ENCODE results near the gene ST8SIA5. TPM values are rescaled to one million over a fixed set of nuclear protein-coding genes. Genes with fewer than 3 reads are reported as not detected.

The ST8SIA5 gene
- total and polyA plus RNA-seq, 5 donors from 2014 or later, result not detected

GRCh38 chr18:46728219-46728930 lies 28.5 kb downstream of the ST8SIA5 start:
- Mint-ChIP-seq H3K27me3 (no peaks in the 10 kb centered on the region), H3K4me1 (no peaks in the 10 kb centered on the region), H3K27ac (no peak overlapping the region), H3K9me3 (peaks cover 0 to 22% (median 2%) of the 10 kb centered on the region in 7 donors), H3K36me3 (no peaks in the 10 kb centered on the region), H3K4me3 (no peak overlapping the region)
- no peak overlapping the region for H3K27ac ChIP-seq (ENCODE audit: insufficient read depth, low read length, poor library complexity, severe bottlenecking)
- peaks cover 6 to 14% of the 10 kb centered on the region in 2 experiments for H3K9me3 ChIP-seq (ENCODE audit: control insufficient read depth in 2 of 2, low read length in 2 of 2)
- no peaks in the 10 kb centered on the region for H3K27me3 ChIP-seq (ENCODE audit: control insufficient read depth, insufficient read depth, low read length)
- no peak for ATAC-seq (ENCODE audit: low read depth in 2 of 2)
- H3K4me1 ChIP-seq (ENCODE audit: control insufficient read depth, insufficient read depth, low read length, poor library complexity, severe bottlenecking), result no peaks in the 10 kb centered on the region
- H3K36me3 ChIP-seq (ENCODE audit: control insufficient read depth, insufficient read depth, low read length), result no peaks in the 10 kb centered on the region
- DNase-seq, result no peak
- H3K4me3 ChIP-seq (ENCODE audit: low read depth, low read length), result no peak overlapping the region

- Mint-ChIP-seq H3K27ac (no peak overlapping the region), H3K27me3 (no peaks in the 10 kb centered on the region), H3K4me3 (no peak overlapping the region), H3K9me3 (peaks cover 0 to 22% (median 2%) of the 10 kb centered on the region in 7 donors), H3K36me3 (no peaks in the 10 kb centered on the region), H3K4me1 (no peaks in the 10 kb centered on the region)
- peaks cover 6 to 14% of the 10 kb centered on the region in 2 experiments for H3K9me3 ChIP-seq (ENCODE audit: control insufficient read depth in 2 of 2, low read length in 2 of 2)
- H3K4me3 ChIP-seq (ENCODE audit: low read depth, low read length), result no peak overlapping the region
- ATAC-seq (ENCODE audit: low read depth in 2 of 2) (no peak), DNase-seq (no peak)
- no peaks in the 10 kb centered on the region for H3K36me3 ChIP-seq (ENCODE audit: control insufficient read depth, insufficient read depth, low read length)
- no peak overlapping the region for H3K27ac ChIP-seq (ENCODE audit: insufficient read depth, low read length, poor library complexity, severe bottlenecking)
- H3K4me1 ChIP-seq (ENCODE audit: control insufficient read depth, insufficient read depth, low read length, poor library complexity, severe bottlenecking), result no peaks in the 10 kb centered on the region
- no peaks in the 10 kb centered on the region for H3K27me3 ChIP-seq (ENCODE audit: control insufficient read depth, insufficient read depth, low read length)
Observed at GRCh38 chr18:46727177-46727576, 29.7 kb downstream of the ST8SIA5 start.

- H3K27ac ChIP-seq (ENCODE audit: insufficient read depth, low read length, poor library complexity, severe bottlenecking), result no peak overlapping the region
- no peaks in the 10 kb centered on the region for H3K4me1 ChIP-seq (ENCODE audit: control insufficient read depth, insufficient read depth, low read length, poor library complexity, severe bottlenecking)
- Mint-ChIP-seq H3K27me3 (no peaks in the 10 kb centered on the region), H3K9me3 (peaks cover 0 to 9% (median 0%) of the 10 kb centered on the region in 7 donors), H3K4me1 (no peaks in the 10 kb centered on the region), H3K4me3 (no peak overlapping the region), H3K27ac (no peak overlapping the region), H3K36me3 (no peaks in the 10 kb centered on the region)
- H3K4me3 ChIP-seq (ENCODE audit: low read depth, low read length), result no peak overlapping the region
- no peaks in the 10 kb centered on the region for H3K27me3 ChIP-seq (ENCODE audit: control insufficient read depth, insufficient read depth, low read length)
- DNase-seq, result no peak
- no peak for ATAC-seq (ENCODE audit: low read depth in 2 of 2)
- no peaks in the 10 kb centered on the region for H3K36me3 ChIP-seq (ENCODE audit: control insufficient read depth, insufficient read depth, low read length)
- H3K9me3 ChIP-seq (ENCODE audit: control insufficient read depth in 2 of 2, low read length in 2 of 2), result peaks cover 5 to 9% of the 10 kb centered on the region in 2 experiments
Observed at GRCh38 chr18:46725310-46725709, 31.5 kb downstream of the ST8SIA5 start.

DNA sequence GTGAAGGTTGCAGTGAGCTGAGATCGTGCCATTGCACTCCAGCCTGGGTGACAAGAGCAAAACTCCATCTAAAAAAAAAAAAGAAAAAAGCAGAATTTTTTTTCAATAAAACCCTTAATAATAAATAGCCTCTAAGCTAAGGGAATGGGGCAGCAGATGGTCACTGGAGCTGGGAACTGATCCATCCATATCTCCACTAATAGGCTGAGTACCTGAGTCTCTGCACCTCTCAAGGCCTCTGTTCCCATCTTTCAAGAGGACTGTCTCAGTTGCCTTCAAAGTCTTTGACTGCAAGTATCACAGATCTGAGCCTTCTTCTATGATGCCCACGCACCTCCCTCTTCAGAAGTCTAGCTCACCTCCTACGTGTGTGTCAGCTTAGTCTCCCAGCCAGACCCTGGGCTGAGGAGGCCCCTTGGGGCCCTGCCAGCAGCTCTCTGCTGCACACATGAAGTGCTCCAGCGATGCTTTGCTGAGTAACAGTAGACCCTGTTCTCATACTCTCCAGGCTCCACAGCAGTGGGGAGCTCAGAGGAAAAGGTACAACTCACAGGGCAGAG lies 32.9 kb downstream of the ST8SIA5 start:
- Histone ChIP-seq H3K4me3 (ENCODE audit: low read depth, low read length) (no peak overlapping the region), H3K27ac (ENCODE audit: insufficient read depth, low read length, poor library complexity, severe bottlenecking) (no peak overlapping the region), H3K27me3 (ENCODE audit: control insufficient read depth, insufficient read depth, low read length) (no peaks in the 10 kb centered on the region), H3K36me3 (ENCODE audit: control insufficient read depth, insufficient read depth, low read length) (no peaks in the 10 kb centered on the region), H3K4me1 (ENCODE audit: control insufficient read depth, insufficient read depth, low read length, poor library complexity, severe bottlenecking) (no peaks in the 10 kb centered on the region), H3K9me3 (ENCODE audit: control insufficient read depth in 2 of 2, low read length in 2 of 2) (no peaks in the 10 kb centered on the region)
- Mint-ChIP-seq H3K4me1 (no peaks in the 10 kb centered on the region), H3K27me3 (no peaks in the 10 kb centered on the region), H3K9me3 (peaks cover 0 to 1% (median 0%) of the 10 kb centered on the region in 7 donors), H3K36me3 (no peaks in the 10 kb centered on the region), H3K27ac (no peak overlapping the region), H3K4me3 (no peak overlapping the region)
- no peak for ATAC-seq (ENCODE audit: low read depth in 2 of 2)
- DNase-seq, result no peak

GRCh38 chr18:46722051-46722450 lies 34.8 kb downstream of the ST8SIA5 start:
- no peaks in the 10 kb centered on the region for H3K9me3 ChIP-seq (ENCODE audit: control insufficient read depth in 2 of 2, low read length in 2 of 2)
- H3K27me3 ChIP-seq (ENCODE audit: control insufficient read depth, insufficient read depth, low read length), result no peaks in the 10 kb centered on the region
- no peaks in the 10 kb centered on the region for H3K4me1 ChIP-seq (ENCODE audit: control insufficient read depth, insufficient read depth, low read length, poor library complexity, severe bottlenecking)
- Mint-ChIP-seq H3K4me3 (no peak overlapping the region), H3K4me1 (no peaks in the 10 kb centered on the region), H3K27me3 (no peaks in the 10 kb centered on the region), H3K27ac (no peak overlapping the region), H3K36me3 (no peaks in the 10 kb centered on the region), H3K9me3 (no peaks in the 10 kb centered on the region)
- ATAC-seq (ENCODE audit: low read depth in 2 of 2) (no peak), DNase-seq (no peak)
- H3K27ac ChIP-seq (ENCODE audit: insufficient read depth, low read length, poor library complexity, severe bottlenecking), result no peak overlapping the region
- H3K4me3 ChIP-seq (ENCODE audit: low read depth, low read length), result no peak overlapping the region
- H3K36me3 ChIP-seq (ENCODE audit: control insufficient read depth, insufficient read depth, low read length), result no peaks in the 10 kb centered on the region

DNA sequence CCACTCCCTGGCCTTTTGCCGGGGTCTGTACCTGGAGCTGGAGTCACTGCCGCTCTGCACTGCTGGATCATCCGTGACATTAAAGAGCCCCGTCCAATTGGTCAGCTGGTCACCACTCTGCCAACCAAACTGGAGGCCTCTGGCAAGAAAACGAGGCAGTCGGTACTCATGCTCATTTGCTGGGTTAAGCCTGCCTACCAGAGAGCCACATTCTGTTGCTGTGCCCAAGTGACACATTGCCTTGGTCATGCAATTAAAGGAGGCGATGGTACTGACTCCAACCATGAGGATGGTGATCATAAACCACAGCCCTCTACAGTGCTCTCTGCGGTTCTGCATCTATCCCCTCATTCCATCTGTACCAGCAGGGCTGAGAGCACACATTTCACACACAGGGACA lies 35.5 kb downstream of the ST8SIA5 start:
- H3K4me1 ChIP-seq (ENCODE audit: control insufficient read depth, insufficient read depth, low read length, poor library complexity, severe bottlenecking), result no peaks in the 10 kb centered on the region
- H3K9me3 ChIP-seq (ENCODE audit: control insufficient read depth in 2 of 2, low read length in 2 of 2), result no peaks in the 10 kb centered on the region
- no peak overlapping the region for H3K27ac ChIP-seq (ENCODE audit: insufficient read depth, low read length, poor library complexity, severe bottlenecking)
- no peaks in the 10 kb centered on the region for H3K36me3 ChIP-seq (ENCODE audit: control insufficient read depth, insufficient read depth, low read length)
- Mint-ChIP-seq H3K4me3 (no peak overlapping the region), H3K4me1 (no peaks in the 10 kb centered on the region), H3K27me3 (no peaks in the 10 kb centered on the region), H3K36me3 (no peaks in the 10 kb centered on the region), H3K9me3 (peaks cover 0 to 1% (median 0%) of the 10 kb centered on the region in 7 donors), H3K27ac (no peak overlapping the region)
- no peak for DNase-seq
- no peak overlapping the region for H3K4me3 ChIP-seq (ENCODE audit: low read depth, low read length)
- no peaks in the 10 kb centered on the region for H3K27me3 ChIP-seq (ENCODE audit: control insufficient read depth, insufficient read depth, low read length)
- ATAC-seq (ENCODE audit: low read depth in 2 of 2), result no peak

DNA sequence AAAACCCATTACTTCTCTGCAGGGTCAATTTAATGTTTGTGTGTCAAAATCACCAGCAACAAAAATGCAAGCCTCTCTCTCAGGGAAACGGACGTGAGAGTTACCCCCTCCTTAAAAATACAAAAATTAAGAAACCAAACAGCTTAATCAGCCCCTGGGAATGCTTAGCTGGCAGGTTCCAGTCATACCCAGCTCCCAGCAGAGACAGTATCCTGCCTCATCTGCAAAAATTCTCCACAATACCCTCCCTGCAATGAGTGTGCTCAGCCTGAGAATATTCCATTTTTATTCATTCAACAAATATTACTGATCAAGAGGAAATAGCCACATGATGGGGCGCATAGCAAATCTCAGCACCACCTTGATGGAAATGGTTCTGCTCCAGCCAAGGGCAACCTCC lies 36.3 kb downstream of the ST8SIA5 start:
- Histone ChIP-seq H3K27me3 (ENCODE audit: control insufficient read depth, insufficient read depth, low read length) (no peaks in the 10 kb centered on the region), H3K36me3 (ENCODE audit: control insufficient read depth, insufficient read depth, low read length) (no peaks in the 10 kb centered on the region), H3K9me3 (ENCODE audit: control insufficient read depth in 2 of 2, low read length in 2 of 2) (no peaks in the 10 kb centered on the region), H3K27ac (ENCODE audit: insufficient read depth, low read length, poor library complexity, severe bottlenecking) (no peak overlapping the region), H3K4me3 (ENCODE audit: low read depth, low read length) (no peak overlapping the region), H3K4me1 (ENCODE audit: control insufficient read depth, insufficient read depth, low read length, poor library complexity, severe bottlenecking) (no peaks in the 10 kb centered on the region)
- no peaks in the 10 kb centered on the region for H3K36me3 Mint-ChIP-seq
- ATAC-seq (ENCODE audit: low read depth in 2 of 2) (no peak), DNase-seq (no peak)
- H3K27ac Mint-ChIP-seq, result no peak overlapping the region
- H3K4me3 Mint-ChIP-seq, result no peak overlapping the region
- H3K27me3 Mint-ChIP-seq, result peaks cover 4% of the 10 kb centered on the region
- no peaks in the 10 kb centered on the region for H3K4me1 Mint-ChIP-seq
- H3K9me3 Mint-ChIP-seq, result peaks cover 0 to 1% (median 0%) of the 10 kb centered on the region in 7 donors

- Mint-ChIP-seq H3K9me3 (peaks cover 0 to 1% (median 0%) of the 10 kb centered on the region in 7 donors), H3K36me3 (no peaks in the 10 kb centered on the region), H3K4me3 (no peak overlapping the region), H3K27me3 (peaks cover 4% of the 10 kb centered on the region), H3K27ac (no peak overlapping the region), H3K4me1 (peaks cover 0 to 2% (median 0%) of the 10 kb centered on the region in 4 donors)
- Histone ChIP-seq H3K36me3 (ENCODE audit: control insufficient read depth, insufficient read depth, low read length) (no peaks in the 10 kb centered on the region), H3K4me3 (ENCODE audit: low read depth, low read length) (no peak overlapping the region), H3K4me1 (ENCODE audit: control insufficient read depth, insufficient read depth, low read length, poor library complexity, severe bottlenecking) (no peaks in the 10 kb centered on the region), H3K27me3 (ENCODE audit: control insufficient read depth, insufficient read depth, low read length) (no peaks in the 10 kb centered on the region), H3K9me3 (ENCODE audit: control insufficient read depth in 2 of 2, low read length in 2 of 2) (no peaks in the 10 kb centered on the region), H3K27ac (ENCODE audit: insufficient read depth, low read length, poor library complexity, severe bottlenecking) (no peak overlapping the region)
- DNase-seq (no peak), ATAC-seq (ENCODE audit: low read depth in 2 of 2) (no peak)
Observed at GRCh38 chr18:46720092-46720491, 36.8 kb downstream of the ST8SIA5 start.

All from CD4-positive, CD25-positive, alpha-beta regulatory T cell (primary cell).